C4-2B (cell line): ENCODE data around the gene KRTAP19-4.

ENCODE experiments used
- H3K27ac ChIP-seq: fragments of 450-650 bp; 2 replicates; pipeline ENCODE4 v1.5.1; 2017
- ZFX ChIP-seq: fragments of 450-650 bp; IDR thresholded peaks from 2 replicates; pipeline ENCODE4 v1.6.1; 2017
- TF ChIP-seq, protein P1 (sequence below): fragments of 450-650 bp; conservative IDR thresholded peaks from 2 replicates; pipeline ENCODE4 v1.5.1; 2017; ENCODE audit warnings: mild to moderate bottlenecking

Gene KRTAP19-4

DNA sequence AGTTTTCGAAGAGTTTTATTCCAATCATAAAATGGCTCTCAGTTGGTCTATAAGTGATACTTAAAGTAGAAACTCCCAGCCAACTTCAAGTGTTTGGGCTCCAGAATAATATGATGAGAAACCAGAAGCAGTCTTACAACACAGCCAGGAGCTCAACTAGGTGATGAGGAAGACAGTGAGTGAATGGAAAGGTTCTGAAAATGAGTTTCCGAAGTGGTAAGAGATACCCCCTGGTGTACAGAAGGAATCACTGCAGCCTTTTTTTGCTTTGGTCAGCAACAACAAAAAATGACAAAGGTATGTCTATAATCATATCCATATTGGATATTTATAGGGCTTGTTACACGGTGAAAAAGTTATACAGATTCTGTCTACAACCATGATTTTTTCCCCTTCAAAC lies 33.3 kb downstream of the KRTAP19-4 start:
- TF ChIP-seq ZFX, result no peak
- TF ChIP-seq, protein P1, sequence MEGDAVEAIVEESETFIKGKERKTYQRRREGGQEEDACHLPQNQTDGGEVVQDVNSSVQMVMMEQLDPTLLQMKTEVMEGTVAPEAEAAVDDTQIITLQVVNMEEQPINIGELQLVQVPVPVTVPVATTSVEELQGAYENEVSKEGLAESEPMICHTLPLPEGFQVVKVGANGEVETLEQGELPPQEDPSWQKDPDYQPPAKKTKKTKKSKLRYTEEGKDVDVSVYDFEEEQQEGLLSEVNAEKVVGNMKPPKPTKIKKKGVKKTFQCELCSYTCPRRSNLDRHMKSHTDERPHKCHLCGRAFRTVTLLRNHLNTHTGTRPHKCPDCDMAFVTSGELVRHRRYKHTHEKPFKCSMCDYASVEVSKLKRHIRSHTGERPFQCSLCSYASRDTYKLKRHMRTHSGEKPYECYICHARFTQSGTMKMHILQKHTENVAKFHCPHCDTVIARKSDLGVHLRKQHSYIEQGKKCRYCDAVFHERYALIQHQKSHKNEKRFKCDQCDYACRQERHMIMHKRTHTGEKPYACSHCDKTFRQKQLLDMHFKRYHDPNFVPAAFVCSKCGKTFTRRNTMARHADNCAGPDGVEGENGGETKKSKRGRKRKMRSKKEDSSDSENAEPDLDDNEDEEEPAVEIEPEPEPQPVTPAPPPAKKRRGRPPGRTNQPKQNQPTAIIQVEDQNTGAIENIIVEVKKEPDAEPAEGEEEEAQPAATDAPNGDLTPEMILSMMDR, result peak; percentile 79
- no peak overlapping the region for H3K27ac ChIP-seq

DNA sequence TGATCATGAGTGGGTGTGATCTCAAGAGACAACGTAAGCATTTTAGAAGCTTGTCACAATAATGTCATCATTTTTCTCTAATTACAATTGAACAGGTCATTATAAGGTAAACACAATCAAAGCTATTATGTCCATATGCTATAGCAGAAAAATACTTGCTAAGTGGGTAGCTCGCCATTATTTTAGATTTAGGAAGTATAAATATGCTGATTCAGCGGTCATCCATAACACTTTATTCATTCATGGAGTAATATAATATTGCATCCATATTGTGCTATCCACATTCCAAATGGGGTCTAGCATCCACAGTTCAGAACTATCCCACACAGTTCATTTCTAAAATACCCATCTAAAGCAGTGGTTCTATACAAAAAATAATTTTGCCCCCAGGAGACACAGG lies 48.5 kb downstream of the KRTAP19-4 start:
- H3K27ac ChIP-seq, result no peak overlapping the region
- no peak for TF ChIP-seq ZFX
- TF ChIP-seq, protein P1, result no peak

DNA sequence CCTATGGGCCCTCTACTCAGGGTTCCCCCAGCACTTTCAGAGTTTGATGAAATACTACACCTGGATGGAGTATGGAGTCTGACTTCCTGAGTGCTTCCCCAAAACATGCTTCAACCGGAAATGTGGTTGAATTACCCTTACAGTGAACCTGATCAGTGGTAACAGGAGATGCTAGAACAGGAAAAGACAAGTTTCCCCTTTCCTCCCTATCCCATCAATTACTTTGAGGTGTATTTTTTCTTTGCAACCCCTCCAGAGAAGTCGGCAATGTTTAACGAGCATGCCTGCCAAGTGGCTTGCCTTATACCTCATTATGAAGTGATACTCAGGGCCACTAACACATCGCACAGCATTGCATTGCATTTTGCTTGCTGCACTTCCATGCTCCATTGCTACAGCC lies 49.9 kb downstream of the KRTAP19-4 start:
- TF ChIP-seq, protein P1, result no peak
- TF ChIP-seq ZFX, result no peak
- H3K27ac ChIP-seq, result no peak overlapping the region
